K562 (cell line): ENCODE measurements around the gene ADORA3. TPM values are rescaled to one million over a fixed set of nuclear protein-coding genes. Genes with fewer than 3 reads are reported as not detected.

Source experiments
- FOXK1 ChIP-seq: sonication (generic); formaldehyde crosslinking; IDR thresholded peaks from 2 replicates; pipeline ENCODE4 v1.8.0; 2022; ENCODE audit warnings: missing genetic modification reagents, mild to moderate bottlenecking, borderline replicate concordance
- KAT2B ChIP-seq: IDR thresholded peaks from one replicate; pipeline ENCODE4 v1.6.1; 2012; ENCODE audit warnings: low read depth, mild to moderate bottlenecking, control low read depth, inconsistent platforms, low read length, moderate library complexity
- MAZ ChIP-seq, 2 experiments: fragments of 450-650 bp in 1 of 2; sonication (generic) in 1 of 2; formaldehyde crosslinking; IDR thresholded peaks in 1 of 2; conservative IDR thresholded peaks in 1 of 2; 2 replicates each; pipeline versions ENCODE4 v1.4.0 to v1.5.0; 2020; ENCODE audit warnings: mild to moderate bottlenecking in 1 of 2, missing genetic modification reagents in 1 of 2
- MEF2D ChIP-seq: conservative IDR thresholded peaks from 2 replicates; pipeline ENCODE4 v1.6.1; 2016; ENCODE audit warnings: low read depth, missing genetic modification characterization, missing compliant biosample characterization
- MNT ChIP-seq, 2 experiments: fragments of 450-650 bp; conservative IDR thresholded peaks; 2 replicates each; pipeline ENCODE4 v1.6.1; 2017; ENCODE audit warnings: mild to moderate bottlenecking in 2 of 2, moderate library complexity in 2 of 2
- POLR3G ChIP-seq: IDR thresholded peaks from 2 replicates; pipeline ENCODE4 v1.6.1; 2011; ENCODE audit not compliant: insufficient read length, insufficient replicate concordance; ENCODE audit errors: extremely low read depth
- RNF2 ChIP-seq: sonication (generic); IDR thresholded peaks from 2 replicates; pipeline ENCODE4 v1.6.1; 2016
- TOE1 ChIP-seq, 2 experiments: fragments of 450-650 bp in 1 of 2; sonication (generic) in 1 of 2; formaldehyde crosslinking in 1 of 2; IDR thresholded peaks; 2 replicates each; pipeline versions ENCODE4 v1.7.1 to v1.8.0; 2016 to 2022; ENCODE audit warnings: borderline replicate concordance in 2 of 2, mild to moderate bottlenecking in 2 of 2, antibody characterized with exemption in 1 of 2, inconsistent platforms in 1 of 2, low read depth in 1 of 2, missing genetic modification reagents in 1 of 2, moderate library complexity in 1 of 2
- TSHZ1 ChIP-seq: fragments of 250-450 bp; sonication (Bioruptor Pico); IDR thresholded peaks from 2 replicates; pipeline ENCODE4 v1.4.0; 2020; ENCODE audit warnings: mild to moderate bottlenecking, moderate library complexity
- VEZF1 ChIP-seq: fragments of 200-800 bp; sonication (Bioruptor generic); IDR thresholded peaks from 2 replicates; pipeline ENCODE4 v1.6.1; 2017; ENCODE audit warnings: missing genetic modification characterization, missing compliant biosample characterization
- ZBTB11 ChIP-seq, 3 experiments: fragments of 200-800 bp in 1 of 3; fragments of 250-450 bp in 1 of 3; fragments of 450-650 bp in 1 of 3; sonication (Bioruptor Pico) in 1 of 3; sonication (Bioruptor generic) in 1 of 3; formaldehyde crosslinking in 1 of 3; IDR thresholded peaks; 2 replicates each; pipeline versions ENCODE4 v1.6.1 to v1.8.0; 2016 to 2022; ENCODE audit warnings: mild to moderate bottlenecking in 2 of 3, missing genetic modification characterization in 2 of 3, missing compliant biosample characterization in 1 of 3, moderate library complexity in 1 of 3
- ZNF274 ChIP-seq: IDR thresholded peaks from 2 replicates; pipeline ENCODE4 v1.6.1; 2011; ENCODE audit warnings: low read depth, mild to moderate bottlenecking, low read length, moderate library complexity, borderline replicate concordance
- ZNF316 ChIP-seq: fragments of 450-650 bp; IDR thresholded peaks from 2 replicates; pipeline ENCODE4 v1.6.1; 2016
- ZNF695 ChIP-seq: fragments of 450-650 bp; formaldehyde crosslinking; IDR thresholded peaks from 2 replicates; pipeline ENCODE4 v1.4.0; 2020; ENCODE audit warnings: mild to moderate bottlenecking, moderate library complexity
- polyA plus RNA-seq, 8 experiments: library from polyadenylated mRNA; depleted of rRNA in 4 of 8; stranded (reverse) in 5 of 8; unstranded in 3 of 8; fragments of >200 nt; fragmentation: Nextera tagmentation in 2 of 8; fragmentation: Illumina TruSeq in 1 of 8; extraction: Ambion mirVana in 2 of 8; extraction: Trizol in 1 of 8; gene quantifications; 2 replicates each; pipeline versions ENCODE4 v1.2.1 to v1.2.3, GENCODE V29; 2011 to 2014; ENCODE audit warnings: inconsistent platforms in 1 of 8, missing spikeins in 1 of 8
- total RNA-seq, 7 experiments: library from RNA; depleted of rRNA in 6 of 7; stranded (reverse); fragments of >200 nt in 6 of 7; fragmentation: Illumina TruSeq in 2 of 7; extraction: Trizol in 2 of 7; gene quantifications; 2 replicates each; pipeline versions ENCODE4 v1.2.1 to v1.2.3, GENCODE V29; 2011 to 2021; ENCODE audit warnings: low replicate concordance in 1 of 7

The ADORA3 gene
- total and polyA plus RNA-seq, 9 of the 15 experiments (the other 6 are each of a cell fraction or from before 2014, with no cell fraction given): 0.09 to 0.35 (median 0.16) TPM; not detected in 3

- TF ChIP-seq ZNF316: peak; percentile 45; the same call in 1 of the 2 replicates
- TF ChIP-seq ZNF695 (CRISPR knock-in tag): no peak
- TF ChIP-seq MAZ (CRISPR knock-in tag; conservative IDR thresholded peaks at IDR 0.05 in 1 of 2, IDR thresholded peaks at IDR 0.05 in 1 of 2): peak in 1 of 2 experiments; percentile 67; a peak in 2 of 4 replicates
- no peak for TF ChIP-seq RNF2
- no peak for TF ChIP-seq ZNF274
- peak; percentile 58; the same call in 1 of the 2 replicates for TF ChIP-seq VEZF1 (CRISPR knock-in tag)
- TF ChIP-seq TSHZ1: no peak
- TF ChIP-seq MNT (conservative IDR thresholded peaks at IDR 0.05): no peak; a peak in 1 of 4 replicates
- no peak for TF ChIP-seq POLR3G
- TF ChIP-seq MEF2D: no peak
- no peak for TF ChIP-seq KAT2B
- no peak for TF ChIP-seq FOXK1 (CRISPR knock-in tag)
- no peak for TF ChIP-seq TOE1 (IDR thresholded peaks at IDR 0.05; ENCODE audit: borderline replicate concordance)
- TF ChIP-seq TOE1 (CRISPR knock-in tag; IDR thresholded peaks at IDR 0.05; ENCODE audit: borderline replicate concordance, low read depth): no peak
- TF ChIP-seq ZBTB11 (CRISPR knock-in tag; IDR thresholded peaks at IDR 0.05): peak in 1 of 3 experiments; percentile 78; a peak in 2 of 6 replicates
Observed at GRCh38 chr1:111467865-111468716, 35.3 kb downstream of the ADORA3 start (continued).
